ENCODE results near the gene FBXW8.

The FBXW8 gene

DNA sequence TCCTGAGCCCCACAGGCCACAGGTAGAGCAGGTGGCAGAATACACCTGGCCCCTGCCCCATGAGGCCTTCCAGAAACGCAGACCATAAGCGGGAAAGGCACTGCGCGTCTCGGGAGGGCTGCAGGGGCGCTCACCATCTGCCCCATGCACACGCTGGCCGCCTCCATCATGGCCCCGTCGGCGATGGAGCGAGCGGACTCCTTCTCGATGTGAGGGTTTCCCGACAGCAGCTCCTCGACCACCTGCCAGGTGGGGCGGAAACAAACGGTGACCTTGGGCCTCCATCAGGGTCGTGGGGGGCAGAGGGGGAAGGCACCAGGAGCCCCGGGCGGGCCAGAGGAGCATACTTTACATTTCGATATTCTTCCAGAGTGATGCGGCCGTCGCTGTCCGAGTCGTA lies 135.7 kb downstream of the FBXW8 start:
- no peak for TF ChIP-seq CTCF (IDR thresholded peaks at IDR 0.05; ENCODE audit: low read depth, low read length)
- no peak for DNase-seq (ENCODE audit: extremely low read depth, low read depth)

DNA sequence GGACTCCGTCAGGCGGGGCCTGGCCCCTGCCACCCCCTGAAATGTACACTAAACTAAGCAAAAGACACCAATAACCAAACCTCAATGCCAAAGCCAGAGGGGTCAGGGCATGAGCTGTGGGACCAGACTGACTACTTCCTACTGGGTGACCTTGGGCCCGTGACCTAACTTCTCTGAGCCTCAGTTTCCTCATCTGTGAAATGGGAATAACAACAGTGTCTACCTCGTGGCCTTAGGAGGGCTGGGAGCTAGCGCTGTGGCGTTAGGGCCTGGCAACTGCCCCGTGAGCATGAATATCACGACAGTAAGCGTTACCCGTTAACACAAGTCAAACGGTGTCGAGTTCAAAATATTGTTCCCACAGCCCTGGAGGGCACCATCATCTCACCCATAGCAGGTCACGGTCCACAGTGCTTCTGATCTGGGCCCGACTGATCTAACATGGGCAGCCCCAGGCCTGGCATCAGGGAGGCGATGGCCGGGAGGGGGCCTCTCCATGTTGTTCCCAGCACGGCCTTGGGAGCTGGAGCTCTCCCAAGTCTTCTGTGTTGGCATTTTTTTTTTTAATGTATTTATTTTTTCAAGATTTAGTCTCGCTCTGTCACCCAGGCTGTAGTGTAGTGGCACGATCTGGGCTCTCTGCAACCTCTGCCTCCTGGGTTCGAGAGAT lies 136.2 kb downstream of the FBXW8 start:
- no peak for DNase-seq (ENCODE audit: extremely low read depth, low read depth)
- TF ChIP-seq CTCF (IDR thresholded peaks at IDR 0.05; ENCODE audit: low read depth, low read length): no peak

DNA sequence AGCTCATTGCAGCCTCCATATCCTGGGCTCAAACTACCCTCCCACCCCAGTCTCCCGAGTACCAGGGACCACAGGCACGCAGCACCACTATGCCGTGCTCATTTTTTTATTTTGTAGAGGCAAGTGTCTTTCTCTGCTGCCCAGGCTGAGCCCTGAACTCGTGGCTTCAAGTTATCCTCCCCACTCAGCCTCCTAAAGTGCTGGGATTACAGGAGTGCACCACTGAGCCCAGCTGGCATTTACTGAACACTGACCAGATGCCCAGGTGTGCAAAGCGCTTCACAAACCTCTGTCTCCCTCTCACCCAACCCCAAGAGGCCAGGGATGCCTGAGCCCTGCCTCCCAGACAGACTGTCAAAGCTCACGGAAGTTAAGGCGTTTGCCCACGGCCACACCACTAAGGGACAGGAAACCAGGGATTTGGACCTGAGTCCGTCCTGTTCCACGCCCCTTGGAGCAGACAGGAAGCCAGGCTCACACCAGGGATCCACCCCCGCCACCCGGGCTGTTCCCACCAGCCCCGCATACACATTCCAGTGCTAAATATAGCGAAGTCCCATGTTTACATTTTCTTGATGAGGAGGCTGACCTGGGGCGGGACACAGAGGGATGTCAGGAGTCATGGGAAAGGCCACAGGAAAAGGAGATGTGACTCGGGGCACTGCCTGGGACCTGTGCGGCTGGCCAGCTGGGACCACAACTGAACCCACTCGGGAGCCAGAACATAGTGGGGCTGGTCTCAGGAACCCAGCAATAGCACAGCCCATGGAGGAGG lies 137.2 kb downstream of the FBXW8 start:
- peak; percentile 5 for DNase-seq (ENCODE audit: extremely low read depth, low read depth)
- TF ChIP-seq CTCF (IDR thresholded peaks at IDR 0.05; ENCODE audit: low read depth, low read length): no peak

GRCh38 chr12:117048585-117048904 lies 137.8 kb downstream of the FBXW8 start:
- DNase-seq (ENCODE audit: extremely low read depth, low read depth): no peak
- no peak for TF ChIP-seq CTCF (IDR thresholded peaks at IDR 0.05; ENCODE audit: low read depth, low read length)

GRCh38 chr12:117049295-117049694 lies 138.5 kb downstream of the FBXW8 start:
- DNase-seq (ENCODE audit: extremely low read depth, low read depth): no peak

DNA sequence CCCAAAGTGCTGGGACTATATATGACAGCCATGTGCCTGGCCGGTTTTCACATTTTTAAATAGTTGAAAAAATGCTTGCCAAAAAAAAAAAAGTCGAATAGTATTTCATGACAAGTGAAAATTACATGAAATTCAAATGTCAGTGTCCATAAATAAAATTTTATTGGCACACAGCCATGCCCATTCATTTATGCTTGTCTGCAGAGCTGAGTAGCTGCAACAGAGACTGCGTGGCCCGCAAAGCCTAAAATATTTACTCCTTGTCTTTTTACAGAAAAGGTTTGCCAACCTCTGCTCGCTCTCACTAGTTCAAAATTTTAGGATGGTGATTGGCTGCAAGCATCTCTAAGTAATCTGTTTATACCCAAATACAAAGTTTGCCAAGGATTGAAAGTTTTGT lies 139.3 kb downstream of the FBXW8 start:
- no peak for DNase-seq (ENCODE audit: extremely low read depth, low read depth)

More at GRCh38 chr12:117049295-117049694, 138.5 kb downstream of the FBXW8 start:
- TF ChIP-seq CTCF (IDR thresholded peaks at IDR 0.05; ENCODE audit: low read depth, low read length): no peak

More for the DNA sequence above, 139.3 kb downstream of the FBXW8 start:
- no peak for TF ChIP-seq CTCF (IDR thresholded peaks at IDR 0.05; ENCODE audit: low read depth, low read length)
